ENCODE data around the gene RNF32.
"Not testable (repeated sequence)": the region's sequence is repeated elsewhere in the genome, so short reads cannot be mapped to it uniquely, and the experiment has no call there.

RNF32 gene

GRCh38 chr7:156642306-156643045, 1.9 kb downstream of the RNF32 start:
- no peak for DNase-seq (ENCODE audit: low spot score)

GRCh38 chr7:156647330-156647729, 6.8 kb downstream of the RNF32 start:
- not testable (repeated sequence) for DNase-seq (ENCODE audit: low spot score)

GRCh38 chr7:156650042-156650441, 9.5 kb downstream of the RNF32 start:
- DNase-seq (ENCODE audit: low spot score): peak; percentile 67

GRCh38 chr7:156651474-156651873, 10.9 kb downstream of the RNF32 start:
- no peak for DNase-seq (ENCODE audit: low spot score)

GRCh38 chr7:156652886-156653568, 12.5 kb downstream of the RNF32 start:
- DNase-seq (ENCODE audit: low spot score): peak; percentile 59

GRCh38 chr7:156654511-156655234, 14.1 kb downstream of the RNF32 start:
- DNase-seq (ENCODE audit: low spot score): no peak

- DNase-seq (ENCODE audit: low spot score): no peak
Measured at GRCh38 chr7:156655251-156655650, 14.7 kb downstream of the RNF32 start.

- no peak for DNase-seq (ENCODE audit: low spot score)
Measured at GRCh38 chr7:156655983-156656382, 15.4 kb downstream of the RNF32 start.

GRCh38 chr7:156656598-156656997, 16.0 kb downstream of the RNF32 start:
- DNase-seq (ENCODE audit: low spot score): no peak

GRCh38 chr7:156657681-156658080, 17.1 kb downstream of the RNF32 start:
- DNase-seq (ENCODE audit: low spot score): no peak

- DNase-seq (ENCODE audit: low spot score): no peak
Measured at GRCh38 chr7:156659203-156659602, 18.6 kb downstream of the RNF32 start.

- no peak for DNase-seq (ENCODE audit: low spot score)
Measured at GRCh38 chr7:156659961-156660360, 19.4 kb downstream of the RNF32 start.

- no peak for DNase-seq (ENCODE audit: low spot score)
Measured at GRCh38 chr7:156661637-156662036, 21.1 kb downstream of the RNF32 start.

GRCh38 chr7:156662277-156662676, 21.7 kb downstream of the RNF32 start:
- DNase-seq (ENCODE audit: low spot score): peak; percentile 71

GRCh38 chr7:156665101-156665500, 24.5 kb downstream of the RNF32 start:
- DNase-seq (ENCODE audit: low spot score): no peak

GRCh38 chr7:156666368-156667109, 26.0 kb downstream of the RNF32 start:
- no peak for DNase-seq (ENCODE audit: low spot score)

- DNase-seq (ENCODE audit: low spot score): no peak
Measured at GRCh38 chr7:156667110-156667426, 26.5 kb downstream of the RNF32 start.

GRCh38 chr7:156668130-156668741, 27.7 kb downstream of the RNF32 start:
- peak; percentile 87 for DNase-seq (ENCODE audit: low spot score)

GRCh38 chr7:156669035-156669828, 28.7 kb downstream of the RNF32 start:
- DNase-seq (ENCODE audit: low spot score): no peak

- DNase-seq (ENCODE audit: low spot score): no peak
Measured at GRCh38 chr7:156673454-156673853, 32.9 kb downstream of the RNF32 start.

- no peak for DNase-seq (ENCODE audit: low spot score)
Measured at GRCh38 chr7:156673902-156674301, 33.3 kb downstream of the RNF32 start.
